Fibroblast of lung (primary cell): ENCODE measurements around the gene SLC25A12. TPM values are rescaled to one million over a fixed set of nuclear protein-coding genes. Genes with fewer than 3 reads are reported as not detected.
A peak's percentile ranks its signal among the peaks of the same experiment; 100 is the strongest.

Experiments
- DNase-seq, 2 donors: peaks; one replicate each; pipeline versions ENCODE4 v3.0.0 to v3.0.0-alpha.2; 2010; ENCODE audit warnings: low read depth in 2 of 2
- H2AFZ ChIP-seq: 2 replicates; pipeline ENCODE4 v1.5.1; 2012; ENCODE audit warnings: low read length, control low read depth, inconsistent platforms
- H3K27ac ChIP-seq: 2 replicates; pipeline ENCODE4 v1.5.1; 2011; ENCODE audit warnings: low read length, control low read depth; ENCODE audit not compliant: insufficient read depth
- H3K27me3 ChIP-seq: 2 replicates; pipeline ENCODE4 v1.5.1; 2011; ENCODE audit warnings: mild to moderate bottlenecking, low read length; ENCODE audit not compliant: control insufficient read depth, insufficient read depth
- H3K36me3 ChIP-seq: 2 replicates; pipeline ENCODE4 v1.5.1; 2011; ENCODE audit warnings: low read length; ENCODE audit not compliant: control insufficient read depth, insufficient read depth
- H3K4me1 ChIP-seq: 2 replicates; pipeline ENCODE4 v1.5.1; 2011; ENCODE audit warnings: low read length; ENCODE audit not compliant: control insufficient read depth, insufficient read depth; ENCODE audit errors: extremely low read depth
- H3K4me2 ChIP-seq: 2 replicates; pipeline ENCODE4 v1.5.1; 2011; ENCODE audit warnings: low read length, control low read depth; ENCODE audit not compliant: insufficient read depth; ENCODE audit errors: extremely low read depth
- H3K4me3 ChIP-seq, 4 experiments: fragments of 200-600 bp in 1 of 4; sonication (generic) in 1 of 4; replicated peaks in 1 of 4; 2 replicates each; pipeline ENCODE4 v1.5.1; 2011 to 2016; ENCODE audit warnings: low read length in 4 of 4, low read depth in 3 of 4, mild to moderate bottlenecking in 3 of 4, control low read depth in 2 of 4, inconsistent platforms in 1 of 4, mixed read lengths in 1 of 4; ENCODE audit not compliant: insufficient read depth in 1 of 4; ENCODE audit errors: control extremely low read depth in 1 of 4
- H3K79me2 ChIP-seq: 2 replicates; pipeline ENCODE4 v1.5.1; 2012; ENCODE audit warnings: mild to moderate bottlenecking, low read length, inconsistent platforms; ENCODE audit not compliant: control insufficient read depth, insufficient read depth
- H3K9ac ChIP-seq: 2 replicates; pipeline ENCODE4 v1.5.1; 2011; ENCODE audit warnings: mild to moderate bottlenecking, low read length, control low read depth; ENCODE audit not compliant: insufficient read depth
- H3K9me3 ChIP-seq: 2 replicates; pipeline ENCODE4 v1.5.1; 2012; ENCODE audit warnings: low read depth, low read length; ENCODE audit not compliant: control insufficient read depth, insufficient read depth
- H4K20me1 ChIP-seq: 2 replicates; pipeline ENCODE4 v1.5.1; 2011; ENCODE audit warnings: low read length; ENCODE audit not compliant: control insufficient read depth, insufficient read depth; ENCODE audit errors: extremely low read depth
- CTCF ChIP-seq, 2 donors: IDR thresholded peaks in 1 of 2; conservative IDR thresholded peaks in 1 of 2; 1 replicate in 1 of 2; 2 replicates in 1 of 2; pipeline ENCODE4 v1.5.1; 2011 to 2012; ENCODE audit warnings: low read length in 2 of 2, control low read depth in 1 of 2, inconsistent platforms in 1 of 2, low read depth in 1 of 2, mild to moderate bottlenecking in 1 of 2
- EZH2 ChIP-seq: IDR thresholded peaks from 2 replicates; pipeline ENCODE4 v1.5.1; 2012; ENCODE audit warnings: low read length, control low read depth, mild to moderate bottlenecking; ENCODE audit errors: missing control alignments
- polyA plus RNA-seq, 2 donors: library from polyadenylated mRNA; depleted of rRNA in 1 of 2; stranded (reverse) in 1 of 2; unstranded in 1 of 2; fragments of >200 nt; gene quantifications; 2 replicates each; pipeline ENCODE4 v1.2.1, GENCODE V29; 2011 to 2012; ENCODE audit warnings: missing spikeins in 1 of 2
- total RNA-seq: library from RNA; depleted of rRNA; stranded (reverse); fragments of >200 nt; gene quantifications from 2 replicates; pipeline ENCODE4 v1.2.1, GENCODE V29; 2014

Gene SLC25A12
- total and polyA plus RNA-seq, 2 donors (not counting 1 experiment from before 2014, with no cell fraction given), result 21.5 to 25.9 TPM

- Histone ChIP-seq H3K4me1 (no peaks in the 10 kb centered on the region), H3K36me3 (no peaks in the 10 kb centered on the region), H4K20me1 (no peaks in the 10 kb centered on the region), H3K9ac (no peak overlapping the region), H3K27me3 (no peaks in the 10 kb centered on the region), H3K4me2 (no peak overlapping the region), H3K9me3 (no peaks in the 10 kb centered on the region), H2AFZ (no peak overlapping the region), H3K27ac (no peak overlapping the region), H3K79me2 (no peaks in the 10 kb centered on the region), H3K4me3 (peak overlapping the region in 1 of 4 experiments; percentile 6)
- peak; percentile 78 to 85 for DNase-seq
- TF ChIP-seq EZH2, result no peak
- TF ChIP-seq CTCF (conservative IDR thresholded peaks at IDR 0.05 in 1 of 2, IDR thresholded peaks at IDR 0.05 in 1 of 2; ENCODE audit: low read depth in 1 of 2, low read length in 2 of 2), result no peak
These were observed 15.5 kb downstream of the SLC25A12 start for GRCh38 chr2:171878481-171878993.

GRCh38 chr2:171874963-171875362 lies 19.1 kb downstream of the SLC25A12 start:
- H4K20me1 ChIP-seq, result no peaks in the 10 kb centered on the region
- no peaks in the 10 kb centered on the region for H3K9me3 ChIP-seq
- H3K4me3 ChIP-seq, result no peak overlapping the region
- H3K4me1 ChIP-seq, result no peaks in the 10 kb centered on the region
- no peaks in the 10 kb centered on the region for H3K79me2 ChIP-seq
- DNase-seq, result no peak
- H2AFZ ChIP-seq, result no peak overlapping the region
- H3K4me2 ChIP-seq, result no peak overlapping the region
- no peak overlapping the region for H3K27ac ChIP-seq
- no peaks in the 10 kb centered on the region for H3K36me3 ChIP-seq
- no peak for TF ChIP-seq EZH2
- TF ChIP-seq CTCF (conservative IDR thresholded peaks at IDR 0.05 in 1 of 2, IDR thresholded peaks at IDR 0.05 in 1 of 2; ENCODE audit: low read depth in 1 of 2, low read length in 2 of 2), result no peak
- H3K27me3 ChIP-seq, result no peaks in the 10 kb centered on the region
- H3K9ac ChIP-seq, result no peak overlapping the region

GRCh38 chr2:171874517-171874916 lies 19.5 kb downstream of the SLC25A12 start:
- Histone ChIP-seq H3K79me2 (no peaks in the 10 kb centered on the region), H3K9ac (no peak overlapping the region), H3K4me1 (no peaks in the 10 kb centered on the region), H3K36me3 (no peaks in the 10 kb centered on the region), H3K9me3 (no peaks in the 10 kb centered on the region), H3K4me3 (no peak overlapping the region), H3K4me2 (no peak overlapping the region), H3K27ac (no peak overlapping the region), H4K20me1 (no peaks in the 10 kb centered on the region), H3K27me3 (no peaks in the 10 kb centered on the region), H2AFZ (no peak overlapping the region)
- TF ChIP-seq CTCF (conservative IDR thresholded peaks at IDR 0.05 in 1 of 2, IDR thresholded peaks at IDR 0.05 in 1 of 2; ENCODE audit: low read depth in 1 of 2, low read length in 2 of 2) (no peak), EZH2 (no peak)
- DNase-seq, result no peak
